K562 (cell line): Measurements from ENCODE around the gene PAFAH1B1. TPM values are rescaled to one million over a fixed set of nuclear protein-coding genes. Genes with fewer than 3 reads are reported as not detected.

Source experiments
- ATAC-seq: fragments of 200-7000 bp; cut with Tn5 transposase; 3 replicates; pipeline ENCODE4 v1.9.1; 2020; ENCODE audit warnings: moderate library complexity
- BruUV-seq: library from RNA; stranded (reverse); fragments of 400-500 nt; replicated peaks from 2 replicates; lab custom pipeline; 2021; lab: Mats Ljungman, UMichigan
- CTCF ChIA-PET: fragments of 300-600 bp; formaldehyde crosslinking; extraction: SDS; loops from one replicate; lab custom pipeline; 2021; ENCODE audit warnings: low intra/inter-chr PET ratio; lab: Yijun Ruan, JAX
- POLR2A ChIA-PET: fragments of 300-600, 350-650 bp; sonication (Branson Sonifier 250); formaldehyde crosslinking; extraction: SDS; loops from one replicate; lab custom pipeline; 2021; ENCODE audit warnings: antibody characterized with exemption, inconsistent platforms; lab: Yijun Ruan, JAX
- DNase-seq, 4 experiments: peaks; one replicate each; pipeline versions ENCODE4 v3.0.0 to v3.0.0-alpha.2; 2011 to 2018; ENCODE audit warnings: low spot score in 3 of 4, mixed read lengths in 3 of 4; ENCODE audit errors: extremely low read depth in 1 of 4
- FAIRE-seq: peaks from 2 replicates; lab custom pipeline; 2011; peaks lifted over from hg19 to GRCh38; lab: Jason Lieb, UNC
- H2AFZ ChIP-seq: 2 replicates; pipeline ENCODE4 v1.6.0; 2011; ENCODE audit warnings: low read depth, low read length, control low read depth, inconsistent platforms
- H3K27ac ChIP-seq: fragments of 200-600 bp; 3 replicates; pipeline ENCODE4 v1.8.0; 2011; ENCODE audit warnings: low read depth, mild to moderate bottlenecking, control low read depth, inconsistent platforms, low read length, moderate library complexity, mixed read lengths; ENCODE audit errors: extremely low read depth
- H3K27me3 ChIP-seq, 2 experiments: fragments of 300-600 bp in 1 of 2; 2 replicates in 1 of 2; 3 replicates in 1 of 2; pipeline versions ENCODE4 v1.6.0 to v1.8.0; 2011; ENCODE audit warnings: inconsistent platforms in 2 of 2, low read length in 2 of 2, mild to moderate bottlenecking in 1 of 2, mixed read lengths in 1 of 2, moderate library complexity in 1 of 2; ENCODE audit not compliant: control insufficient read depth in 2 of 2, insufficient read depth in 2 of 2
- H3K36me3 ChIP-seq: fragments of 300-600 bp; 3 replicates; pipeline ENCODE4 v1.8.0; 2011; ENCODE audit warnings: mild to moderate bottlenecking, low read length, inconsistent platforms; ENCODE audit not compliant: control insufficient read depth, insufficient read depth
- H3K4me1 ChIP-seq, 2 experiments: fragments of 200-600 bp in 1 of 2; replicated peaks in 1 of 2; 2 replicates in 1 of 2; 3 replicates in 1 of 2; pipeline versions ENCODE4 v1.5.1 to v1.8.0; 2011; ENCODE audit warnings: inconsistent platforms in 2 of 2, low read length in 2 of 2, mild to moderate bottlenecking in 1 of 2, mixed read lengths in 1 of 2, moderate library complexity in 1 of 2; ENCODE audit not compliant: control insufficient read depth in 2 of 2, insufficient read depth in 2 of 2
- H3K4me2 ChIP-seq: 2 replicates; pipeline ENCODE4 v1.6.1; 2011; ENCODE audit warnings: low read length, control low read depth, inconsistent platforms, mixed read lengths; ENCODE audit not compliant: insufficient read depth
- H3K4me3 ChIP-seq: fragments of 200-600 bp; sonication (generic), shearing (Covaris generic); 2 replicates; pipeline ENCODE4 v1.5.1; 2016; ENCODE audit warnings: control low read depth, inconsistent platforms
- H3K79me2 ChIP-seq: fragments of 200-600 bp; 3 replicates; pipeline ENCODE4 v1.8.0; 2011; ENCODE audit warnings: low read length, inconsistent platforms; ENCODE audit not compliant: control insufficient read depth, insufficient read depth
- H3K9ac ChIP-seq, 2 experiments: 2 replicates each; pipeline versions ENCODE4 v1.6.0 to v1.6.1; 2011; ENCODE audit warnings: low read depth in 2 of 2, low read length in 2 of 2, control low read depth in 1 of 2, inconsistent platforms in 1 of 2, mild to moderate bottlenecking in 1 of 2, mixed read lengths in 1 of 2; ENCODE audit not compliant: insufficient read depth in 1 of 2
- H3K9me1 ChIP-seq: one replicate; pipeline ENCODE4 v1.6.0; 2011; ENCODE audit warnings: inconsistent platforms, mild to moderate bottlenecking, low read length, moderate library complexity; ENCODE audit not compliant: control insufficient read depth, insufficient read depth
- H3K9me3 ChIP-seq: replicated peaks from 2 replicates; pipeline ENCODE4 v1.5.1; 2011; ENCODE audit warnings: low read depth, low read length, inconsistent platforms; ENCODE audit not compliant: control insufficient read depth, insufficient read depth
- H4K20me1 ChIP-seq: replicated peaks from 2 replicates; pipeline ENCODE4 v1.6.1; 2011; ENCODE audit warnings: low read length, inconsistent platforms, mixed read lengths; ENCODE audit not compliant: control insufficient read depth, insufficient read depth
- CBX8 ChIP-seq: fragments of 200-600 bp; sonication (generic); IDR thresholded peaks from 2 replicates; pipeline ENCODE4 v1.6.1; 2012; ENCODE audit warnings: borderline replicate concordance, mixed run types, low read depth, mild to moderate bottlenecking, moderate library complexity, mixed read lengths, low read length, control low read depth, inconsistent platforms; ENCODE audit not compliant: poor library complexity, severe bottlenecking; ENCODE audit errors: extremely low read depth
- FOSL1 ChIP-seq: fragments of 200-800 bp; sonication (Bioruptor generic); conservative IDR thresholded peaks from 2 replicates; pipeline ENCODE4 v1.6.1; 2016; ENCODE audit warnings: missing genetic modification characterization, missing compliant biosample characterization
- HLTF ChIP-seq: fragments of 450-650 bp; IDR thresholded peaks from 2 replicates; pipeline ENCODE4 v1.6.1; 2016
- KLF10 ChIP-seq: fragments of 250-450 bp; sonication (Bioruptor Pico); IDR thresholded peaks from 2 replicates; pipeline ENCODE4 v1.6.1; 2021; ENCODE audit warnings: matching md5 sums
- POLR2G ChIP-seq: fragments of 200-400 bp; formaldehyde crosslinking; IDR thresholded peaks from 2 replicates; pipeline ENCODE4 v1.6.1; 2017; ENCODE audit warnings: low read depth, mild to moderate bottlenecking, antibody characterized with exemption, low read length, moderate library complexity
- SMARCB1 ChIP-seq: IDR thresholded peaks from 2 replicates; pipeline ENCODE4 v1.6.1; 2011; ENCODE audit warnings: improper control_type of control experiment, low read depth; ENCODE audit not compliant: insufficient read length
- SP1 ChIP-seq: sonication (generic); formaldehyde crosslinking; IDR thresholded peaks from 2 replicates; pipeline ENCODE4 v1.8.1; 2022; ENCODE audit warnings: mild to moderate bottlenecking, missing genetic modification reagents
- TFAM ChIP-seq: fragments of 250-450 bp; sonication (Bioruptor Pico); conservative IDR thresholded peaks from 2 replicates; pipeline ENCODE4 v1.5.0; 2021; ENCODE audit warnings: mild to moderate bottlenecking, moderate library complexity
- WGBS: fragments of 100-300 bp; shearing (Covaris generic); methylation state at CpG from one replicate; pipeline ENCODE4 v1.1.6; 2016; ENCODE audit warnings: low coverage, mixed read lengths; ENCODE audit not compliant: insufficient coverage; ENCODE audit errors: missing lambda C conversion rate; 5-methylcytosine and 5-hydroxymethylcytosine counted together
- in situ Hi-C: fragments of 300-500 bp; cut with MboI; formaldehyde crosslinking; loops from 4 replicates; pipeline ENCODE4 v1.15.0; 2018; ENCODE audit warnings: inconsistent platforms, mixed read lengths
- intact Hi-C: fragments of 100-400 bp; cut with micrococcal nuclease; formaldehyde crosslinking; loops from 2 replicates; pipeline ENCODE4 v1.14.2; 2022
- polyA plus RNA-seq, 8 experiments: library from polyadenylated mRNA; depleted of rRNA in 4 of 8; stranded (reverse) in 5 of 8; unstranded in 3 of 8; fragments of >200 nt; fragmentation: Nextera tagmentation in 2 of 8; fragmentation: Illumina TruSeq in 1 of 8; extraction: Ambion mirVana in 2 of 8; extraction: Trizol in 1 of 8; gene quantifications; 2 replicates each; pipeline versions ENCODE4 v1.2.1 to v1.2.3, GENCODE V29; 2011 to 2014; ENCODE audit warnings: inconsistent platforms in 1 of 8, missing spikeins in 1 of 8
- total RNA-seq, 7 experiments: library from RNA; depleted of rRNA in 6 of 7; stranded (reverse); fragments of >200 nt in 6 of 7; fragmentation: Illumina TruSeq in 2 of 7; extraction: Trizol in 2 of 7; gene quantifications; 2 replicates each; pipeline versions ENCODE4 v1.2.1 to v1.2.3, GENCODE V29; 2011 to 2021; ENCODE audit warnings: low replicate concordance in 1 of 7
- TF ChIP-seq, protein P1 (sequence below): fragments of 250-450 bp; sonication (Bioruptor Pico); IDR thresholded peaks from 2 replicates; pipeline ENCODE4 v1.4.0; 2020; ENCODE audit warnings: borderline replicate concordance

Gene PAFAH1B1
- total and polyA plus RNA-seq, 9 of the 15 experiments (the other 6 are each of a cell fraction or from before 2014, with no cell fraction given): 23.3 to 66.4 (median 40.2) TPM

GRCh38 chr17:2634361-2634960, 41.0 kb downstream of the PAFAH1B1 start:
- H3K79me2 ChIP-seq: peaks cover 81% of the 10 kb centered on the region
- H3K4me3 ChIP-seq: no peak overlapping the region
- no peak for ATAC-seq
- H2AFZ ChIP-seq: no peak overlapping the region
- peaks cover 28% of the 10 kb centered on the region for H4K20me1 ChIP-seq
- in situ Hi-C loops: no loop called here
- TF ChIP-seq FOSL1: peak; percentile 39; the same call in 1 of the 2 replicates
- no peak for TF ChIP-seq SMARCB1
- TF ChIP-seq KLF10 (CRISPR knock-in tag): no peak
- no peak for TF ChIP-seq CBX8
- TF ChIP-seq, protein P1, sequence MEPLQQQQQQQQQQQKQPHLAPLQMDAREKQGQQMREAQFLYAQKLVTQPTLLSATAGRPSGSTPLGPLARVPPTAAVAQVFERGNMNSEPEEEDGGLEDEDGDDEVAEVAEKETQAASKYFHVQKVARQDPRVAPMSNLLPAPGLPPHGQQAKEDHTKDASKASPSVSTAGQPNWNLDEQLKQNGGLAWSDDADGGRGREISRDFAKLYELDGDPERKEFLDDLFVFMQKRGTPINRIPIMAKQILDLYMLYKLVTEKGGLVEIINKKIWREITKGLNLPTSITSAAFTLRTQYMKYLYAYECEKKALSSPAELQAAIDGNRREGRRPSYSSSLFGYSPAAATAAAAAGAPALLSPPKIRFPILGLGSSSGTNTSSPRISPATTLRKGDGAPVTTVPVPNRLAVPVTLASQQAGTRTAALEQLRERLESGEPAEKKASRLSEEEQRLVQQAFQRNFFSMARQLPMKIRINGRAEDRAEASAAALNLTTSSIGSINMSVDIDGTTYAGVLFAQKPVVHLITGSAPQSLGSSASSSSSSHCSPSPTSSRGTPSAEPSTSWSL (CRISPR knock-in tag): no peak
- TF ChIP-seq SP1 (CRISPR knock-in tag): no peak
- TF ChIP-seq TFAM (CRISPR knock-in tag): no peak
- no peak for TF ChIP-seq HLTF
- no peak for TF ChIP-seq POLR2G
- TF ChIP-seq, all 486 proteins: peak for 1
- H3K9me1 ChIP-seq: peaks cover 2% of the 10 kb centered on the region
- intact Hi-C loops: no loop called here
- FAIRE-seq (peak; percentile 6), DNase-seq (no peak)
- peaks cover 0 to 5% of the 10 kb centered on the region in 2 experiments; a peak in 3 of 5 replicates for H3K4me1 ChIP-seq
- H3K9me3 ChIP-seq: no peaks in the 10 kb centered on the region
- H3K27ac ChIP-seq: no peak overlapping the region
- H3K9ac ChIP-seq: no peak overlapping the region
- H3K4me2 ChIP-seq: no peak overlapping the region
- CTCF ChIA-PET: no interaction called here
- BruUV-seq: no TSS peak
- no peaks in the 10 kb centered on the region for H3K27me3 ChIP-seq
- H3K36me3 ChIP-seq: peaks cover 17% of the 10 kb centered on the region; the same call in 1 of the 3 replicates
- POLR2A ChIA-PET: interaction anchor here (0.5 kb wide), 1 partner anchor 178 kb away, joined by 3 read pairs; no protein-coding TSS in a partner anchor
- 45% methylated on average over 9 of the region's 9 CpGs for WGBS
